Measurements from ENCODE around the gene MEF2C. TPM values are rescaled to one million over a fixed set of nuclear protein-coding genes. Genes with fewer than 3 reads are reported as not detected.

MEF2C gene
- total RNA-seq, 1 donor from 2014 or later, result 24.1 TPM

GRCh38 chr5:88698290-88698689, 184.7 kb downstream of the MEF2C start:
- Mint-ChIP-seq H3K4me3 (ENCODE audit: unreplicated experiment) (no peak overlapping the region), H3K36me3 (ENCODE audit: unreplicated experiment) (no peaks in the 10 kb centered on the region), H3K27me3 (ENCODE audit: unreplicated experiment) (peaks cover 10% of the 10 kb centered on the region), H3K27ac (ENCODE audit: unreplicated experiment) (no peak overlapping the region), H3K9me3 (ENCODE audit: unreplicated experiment) (peaks cover 3% of the 10 kb centered on the region), H3K4me1 (ENCODE audit: low read depth, unreplicated experiment) (peaks cover 1% of the 10 kb centered on the region)
- no peak for TF ChIP-seq CTCF (IDR thresholded peaks at IDR 0.05; ENCODE audit: partially characterized antibody, unreplicated experiment)
- DNase-seq, result no peak

GRCh38 chr5:88696466-88696865, 186.5 kb downstream of the MEF2C start:
- H3K27ac Mint-ChIP-seq (ENCODE audit: unreplicated experiment), result no peak overlapping the region
- no peak for TF ChIP-seq CTCF (IDR thresholded peaks at IDR 0.05; ENCODE audit: partially characterized antibody, unreplicated experiment)
- H3K27me3 Mint-ChIP-seq (ENCODE audit: unreplicated experiment), result peaks cover 21% of the 10 kb centered on the region
- H3K9me3 Mint-ChIP-seq (ENCODE audit: unreplicated experiment), result peaks cover 5% of the 10 kb centered on the region
- no peaks in the 10 kb centered on the region for H3K36me3 Mint-ChIP-seq (ENCODE audit: unreplicated experiment)
- H3K4me1 Mint-ChIP-seq (ENCODE audit: low read depth, unreplicated experiment), result peaks cover 9% of the 10 kb centered on the region
- DNase-seq, result no peak
- H3K4me3 Mint-ChIP-seq (ENCODE audit: unreplicated experiment), result no peak overlapping the region

GRCh38 chr5:88695931-88696330, 187.1 kb downstream of the MEF2C start:
- peaks cover 24% of the 10 kb centered on the region for H3K27me3 Mint-ChIP-seq (ENCODE audit: unreplicated experiment)
- no peak overlapping the region for H3K4me3 Mint-ChIP-seq (ENCODE audit: unreplicated experiment)
- no peak for DNase-seq
- peaks cover 8% of the 10 kb centered on the region for H3K9me3 Mint-ChIP-seq (ENCODE audit: unreplicated experiment)
- H3K36me3 Mint-ChIP-seq (ENCODE audit: unreplicated experiment), result no peaks in the 10 kb centered on the region
- no peak overlapping the region for H3K27ac Mint-ChIP-seq (ENCODE audit: unreplicated experiment)
- TF ChIP-seq CTCF (IDR thresholded peaks at IDR 0.05; ENCODE audit: partially characterized antibody, unreplicated experiment), result no peak
- H3K4me1 Mint-ChIP-seq (ENCODE audit: low read depth, unreplicated experiment), result peaks cover 14% of the 10 kb centered on the region

- peaks cover 9% of the 10 kb centered on the region for H3K9me3 Mint-ChIP-seq (ENCODE audit: unreplicated experiment)
- H3K36me3 Mint-ChIP-seq (ENCODE audit: unreplicated experiment), result no peaks in the 10 kb centered on the region
- H3K4me3 Mint-ChIP-seq (ENCODE audit: unreplicated experiment), result no peak overlapping the region
- peaks cover 30% of the 10 kb centered on the region for H3K27me3 Mint-ChIP-seq (ENCODE audit: unreplicated experiment)
- peaks cover 20% of the 10 kb centered on the region for H3K4me1 Mint-ChIP-seq (ENCODE audit: low read depth, unreplicated experiment)
- DNase-seq, result no peak
- no peak overlapping the region for H3K27ac Mint-ChIP-seq (ENCODE audit: unreplicated experiment)
- no peak for TF ChIP-seq CTCF (IDR thresholded peaks at IDR 0.05; ENCODE audit: partially characterized antibody, unreplicated experiment)
Observed at GRCh38 chr5:88695232-88695631, 187.8 kb downstream of the MEF2C start.

GRCh38 chr5:88694023-88694679, 188.8 kb downstream of the MEF2C start:
- Mint-ChIP-seq H3K4me1 (ENCODE audit: low read depth, unreplicated experiment) (peaks cover 23% of the 10 kb centered on the region), H3K27ac (ENCODE audit: unreplicated experiment) (no peak overlapping the region), H3K9me3 (ENCODE audit: unreplicated experiment) (peaks cover 9% of the 10 kb centered on the region), H3K4me3 (ENCODE audit: unreplicated experiment) (peak overlapping the region; percentile 6), H3K36me3 (ENCODE audit: unreplicated experiment) (no peaks in the 10 kb centered on the region), H3K27me3 (ENCODE audit: unreplicated experiment) (peaks cover 33% of the 10 kb centered on the region)
- TF ChIP-seq CTCF (IDR thresholded peaks at IDR 0.05; ENCODE audit: partially characterized antibody, unreplicated experiment), result no peak
- DNase-seq, result no peak
